PC-9 (cell line): ENCODE data around the gene MED27.

ENCODE experiments used
- EZH2 ChIP-seq: fragments of 200-600 bp; sonication (generic); IDR thresholded peaks from 2 replicates; pipeline ENCODE4 v1.8.0; 2017; ENCODE audit warnings: antibody characterized with exemption, low read depth
- TF ChIP-seq, protein P1 (sequence below): fragments of 200-600 bp; sonication (generic); conservative IDR thresholded peaks from 2 replicates; pipeline ENCODE4 v1.6.1; 2017; ENCODE audit warnings: mixed run types, antibody characterized with exemption, mild to moderate bottlenecking, moderate library complexity

DNA sequence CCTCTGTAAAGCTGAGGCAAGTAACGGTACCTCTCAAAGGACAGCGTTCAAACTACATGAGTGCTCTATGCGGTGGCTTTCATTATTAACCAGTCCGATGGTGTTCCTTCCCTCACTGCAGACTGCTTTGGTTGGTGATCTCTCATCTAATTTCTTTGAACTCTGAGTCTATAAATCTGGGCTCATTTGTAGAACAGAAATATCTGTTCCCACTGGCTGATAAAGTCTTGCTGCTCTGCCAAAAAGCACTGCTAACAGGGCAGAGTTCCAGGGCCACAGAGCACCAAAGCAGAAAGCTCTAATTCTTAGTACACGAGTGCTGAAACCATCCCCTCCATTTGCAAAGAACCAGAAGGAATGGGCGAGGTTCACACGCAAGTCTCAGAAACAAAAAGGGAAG, 81.9 kb downstream of the MED27 start:
- TF ChIP-seq, protein P1, sequence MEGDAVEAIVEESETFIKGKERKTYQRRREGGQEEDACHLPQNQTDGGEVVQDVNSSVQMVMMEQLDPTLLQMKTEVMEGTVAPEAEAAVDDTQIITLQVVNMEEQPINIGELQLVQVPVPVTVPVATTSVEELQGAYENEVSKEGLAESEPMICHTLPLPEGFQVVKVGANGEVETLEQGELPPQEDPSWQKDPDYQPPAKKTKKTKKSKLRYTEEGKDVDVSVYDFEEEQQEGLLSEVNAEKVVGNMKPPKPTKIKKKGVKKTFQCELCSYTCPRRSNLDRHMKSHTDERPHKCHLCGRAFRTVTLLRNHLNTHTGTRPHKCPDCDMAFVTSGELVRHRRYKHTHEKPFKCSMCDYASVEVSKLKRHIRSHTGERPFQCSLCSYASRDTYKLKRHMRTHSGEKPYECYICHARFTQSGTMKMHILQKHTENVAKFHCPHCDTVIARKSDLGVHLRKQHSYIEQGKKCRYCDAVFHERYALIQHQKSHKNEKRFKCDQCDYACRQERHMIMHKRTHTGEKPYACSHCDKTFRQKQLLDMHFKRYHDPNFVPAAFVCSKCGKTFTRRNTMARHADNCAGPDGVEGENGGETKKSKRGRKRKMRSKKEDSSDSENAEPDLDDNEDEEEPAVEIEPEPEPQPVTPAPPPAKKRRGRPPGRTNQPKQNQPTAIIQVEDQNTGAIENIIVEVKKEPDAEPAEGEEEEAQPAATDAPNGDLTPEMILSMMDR, result no peak
- TF ChIP-seq EZH2, result no peak
